H1 (cell line): Measurements from ENCODE around the gene KIF13A. TPM values are rescaled to one million over a fixed set of nuclear protein-coding genes. Genes with fewer than 3 reads are reported as not detected.

ENCODE experiments used
- CTCF ChIA-PET: fragments of 300-600 bp; sonication (Branson Sonifier 250); formaldehyde crosslinking; loops from one replicate; lab custom pipeline; 2021; ENCODE audit not compliant: partially characterized antibody; lab: Charles Lee
- POLR2A ChIA-PET: fragments of 300-600 bp; sonication (Branson Sonifier 250); formaldehyde crosslinking; loops from one replicate; lab custom pipeline; 2021; ENCODE audit warnings: inconsistent platforms; ENCODE audit not compliant: partially characterized antibody; lab: Charles Lee
- DNase-seq, 2 experiments: peaks; one replicate each; pipeline versions ENCODE4 v3.0.0 to v3.0.0-alpha.2; 2010 to 2022; ENCODE audit warnings: low spot score in 2 of 2, low read depth in 1 of 2, mixed read lengths in 1 of 2
- FAIRE-seq: peaks from 2 replicates; lab custom pipeline; 2011; peaks lifted over from hg19 to GRCh38; lab: Jason Lieb, UNC
- H2AFZ ChIP-seq: 2 replicates; pipeline ENCODE4 v1.8.1; 2012; ENCODE audit warnings: low read length, inconsistent platforms
- H2AK5ac ChIP-seq: 2 replicates; pipeline ENCODE4 v1.6.1; 2013; ENCODE audit warnings: low read depth, low read length
- H2BK120ac ChIP-seq: replicated peaks from 2 replicates; pipeline ENCODE3; 2013; ENCODE audit warnings: low read depth, low read length, inconsistent platforms
- H2BK12ac ChIP-seq: 2 replicates; pipeline ENCODE4 v1.6.1; 2013; ENCODE audit warnings: low read depth, low read length
- H2BK15ac ChIP-seq: 2 replicates; pipeline ENCODE4 v1.6.1; 2013; ENCODE audit warnings: low read length
- H2BK20ac ChIP-seq: 2 replicates; pipeline ENCODE4 v1.6.1; 2013; ENCODE audit warnings: low read length
- H2BK5ac ChIP-seq: 2 replicates; pipeline ENCODE4 v1.6.1; 2013; ENCODE audit warnings: low read depth, low read length
- H3K14ac ChIP-seq: 2 replicates; pipeline ENCODE4 v1.6.1; 2013; ENCODE audit warnings: inconsistent platforms; ENCODE audit not compliant: insufficient read length
- H3K18ac ChIP-seq: 2 replicates; pipeline ENCODE4 v1.6.1; 2013; ENCODE audit warnings: low read length; ENCODE audit errors: extremely low read depth
- H3K23ac ChIP-seq: 2 replicates; pipeline ENCODE4 v1.6.1; 2013; ENCODE audit warnings: inconsistent platforms; ENCODE audit not compliant: insufficient read length
- H3K23me2 ChIP-seq: 2 replicates; pipeline ENCODE4 v1.6.1; 2013; ENCODE audit warnings: low read depth, low read length
- H3K27ac ChIP-seq: 2 replicates; pipeline ENCODE4 v1.6.1; 2011; ENCODE audit warnings: low read depth, low read length, inconsistent platforms
- H3K27me3 ChIP-seq, 4 experiments: replicated peaks in 1 of 4; 1 replicate in 1 of 4; 2 replicates in 3 of 4; pipeline versions ENCODE4 v1.6.1 to v1.8.1; 2011 to 2013; ENCODE audit warnings: low read length in 3 of 4, mild to moderate bottlenecking in 3 of 4, inconsistent platforms in 2 of 4, mixed read lengths in 2 of 4, moderate library complexity in 1 of 4; ENCODE audit not compliant: control insufficient read depth in 3 of 4, insufficient read depth in 3 of 4; ENCODE audit errors: extremely low read depth in 1 of 4
- H3K36me3 ChIP-seq, 4 experiments: 2 replicates each; pipeline versions ENCODE4 v1.6.1 to v1.8.1; 2011 to 2013; ENCODE audit warnings: mild to moderate bottlenecking in 4 of 4, low read length in 3 of 4, moderate library complexity in 2 of 4, control low read depth in 1 of 4, inconsistent platforms in 1 of 4; ENCODE audit not compliant: insufficient read depth in 4 of 4, control insufficient read depth in 2 of 4
- H3K4ac ChIP-seq: replicated peaks from 2 replicates; pipeline ENCODE3; 2013; ENCODE audit warnings: low read length, low read depth, mixed read lengths, inconsistent platforms; ENCODE audit not compliant: insufficient read length
- H3K4me1 ChIP-seq, 4 experiments: replicated peaks in 1 of 4; 1 replicate in 1 of 4; 2 replicates in 3 of 4; pipeline versions ENCODE4 v1.6.1 to v1.8.1; 2011 to 2013; ENCODE audit warnings: low read length in 3 of 4, inconsistent platforms in 2 of 4, mixed read lengths in 1 of 4; ENCODE audit not compliant: insufficient read depth in 4 of 4, control insufficient read depth in 3 of 4
- H3K4me2 ChIP-seq, 2 experiments: 2 replicates each; pipeline versions ENCODE4 v1.6.1 to v1.8.1; 2011 to 2013; ENCODE audit warnings: low read depth in 2 of 2, low read length in 2 of 2, control low read depth in 1 of 2, inconsistent platforms in 1 of 2, mild to moderate bottlenecking in 1 of 2; ENCODE audit not compliant: insufficient read depth in 1 of 2
- H3K4me3 ChIP-seq, 4 experiments: fragments of 200-600, 300-600 bp in 1 of 4; sonication (generic), shearing (Covaris generic), sonication (Bioruptor Twin) in 1 of 4; 2 replicates each; pipeline versions ENCODE4 v1.5.1 to v1.8.1; 2011 to 2016; ENCODE audit warnings: low read length in 4 of 4, low read depth in 3 of 4, control low read depth in 2 of 4, inconsistent platforms in 2 of 4, mild to moderate bottlenecking in 2 of 4, mixed read lengths in 1 of 4, moderate library complexity in 1 of 4; ENCODE audit not compliant: insufficient read depth in 2 of 4; ENCODE audit errors: extremely low read depth in 1 of 4
- H3K56ac ChIP-seq: replicated peaks from 2 replicates; pipeline ENCODE3; 2013; ENCODE audit warnings: low read depth, mild to moderate bottlenecking, mixed read lengths, low read length, inconsistent platforms; ENCODE audit not compliant: insufficient read length
- H3K79me1 ChIP-seq: 2 replicates; pipeline ENCODE4 v1.6.1; 2013; ENCODE audit warnings: low read depth, low read length, control low read depth
- H3K79me2 ChIP-seq, 2 experiments: 2 replicates each; pipeline versions ENCODE4 v1.6.1 to v1.8.1; 2012 to 2013; ENCODE audit warnings: low read length in 2 of 2, mild to moderate bottlenecking in 2 of 2, inconsistent platforms in 1 of 2; ENCODE audit not compliant: insufficient read depth in 2 of 2, control insufficient read depth in 1 of 2
- H3K9ac ChIP-seq, 4 experiments: replicated peaks in 1 of 4; 1 replicate in 1 of 4; 2 replicates in 3 of 4; pipeline versions ENCODE4 v1.6.1 to v1.8.1; 2011 to 2013; ENCODE audit warnings: low read depth in 3 of 4, low read length in 3 of 4, control low read depth in 2 of 4, mild to moderate bottlenecking in 2 of 4, moderate library complexity in 2 of 4, inconsistent platforms in 1 of 4; ENCODE audit errors: extremely low read depth in 1 of 4
- H3K9me3 ChIP-seq, 2 experiments: 2 replicates each; pipeline versions ENCODE4 v1.6.1 to v1.8.1; 2012 to 2013; ENCODE audit warnings: mild to moderate bottlenecking in 2 of 2, moderate library complexity in 2 of 2, control low read depth in 1 of 2, inconsistent platforms in 1 of 2, low read depth in 1 of 2, low read length in 1 of 2, mixed read lengths in 1 of 2; ENCODE audit not compliant: insufficient read depth in 2 of 2
- H4K20me1 ChIP-seq, 2 experiments: replicated peaks in 1 of 2; 2 replicates each; pipeline versions ENCODE3 to v1.8.1; 2011 to 2013; ENCODE audit warnings: inconsistent platforms in 2 of 2, low read length in 2 of 2, mild to moderate bottlenecking in 1 of 2; ENCODE audit not compliant: insufficient read depth in 2 of 2, control insufficient read depth in 1 of 2
- H4K5ac ChIP-seq: 2 replicates; pipeline ENCODE4 v1.6.1; 2013; ENCODE audit warnings: low read length, low read depth, mixed read lengths, inconsistent platforms; ENCODE audit not compliant: insufficient read length
- H4K8ac ChIP-seq: 2 replicates; pipeline ENCODE4 v1.8.0; 2013; ENCODE audit warnings: mild to moderate bottlenecking, moderate library complexity, low read length, inconsistent platforms; ENCODE audit not compliant: insufficient read depth; ENCODE audit errors: extremely low read depth
- H4K91ac ChIP-seq: replicated peaks from 2 replicates; pipeline ENCODE3; 2013; ENCODE audit warnings: low read length, mixed read lengths, inconsistent platforms; ENCODE audit not compliant: insufficient read length
- YY1 ChIP-seq: IDR thresholded peaks from 2 replicates; pipeline ENCODE4 v1.6.1; 2011; ENCODE audit warnings: low read depth, mild to moderate bottlenecking, low read length
- WGBS, 2 experiments: shearing (Covaris generic) in 1 of 2; methylation state at CpG; one replicate each; pipeline versions ENCODE4 v1.1.6 to v1.1.7; 2013 to 2015; ENCODE audit warnings: low lambda C conversion rate in 2 of 2, mixed read lengths in 2 of 2, inconsistent platforms in 1 of 2, low coverage in 1 of 2, missing lambda C conversion rate in 1 of 2; ENCODE audit not compliant: insufficient replicate concordance in 2 of 2, insufficient coverage in 1 of 2, insufficient read length in 1 of 2; ENCODE audit errors: extremely low coverage in 1 of 2, missing lambda C conversion rate in 1 of 2; 5-methylcytosine and 5-hydroxymethylcytosine counted together
- polyA plus RNA-seq, 7 experiments: library from polyadenylated mRNA; depleted of rRNA in 3 of 7; stranded (reverse) in 5 of 7; unstranded in 2 of 7; fragments of >200 nt in 5 of 7; fragments of 200-250 nt in 2 of 7; gene quantifications; 1 replicate in 5 of 7; 2 replicates in 1 of 7; 4 replicates in 1 of 7; pipeline versions ENCODE4 v1.2.1 to v1.2.3, GENCODE V29; 2011 to 2013; ENCODE audit warnings: missing spikeins in 2 of 7, mixed read lengths in 2 of 7
- total RNA-seq: library from RNA; stranded (reverse); fragmentation: NEBNext Ultra II Directional; extraction: Animal tissue kit (Norgen Biotek cat#: 25700); gene quantifications from 2 replicates; pipeline ENCODE4 v1.2.1, GENCODE V29; 2021

The KIF13A gene
- total and polyA plus RNA-seq, 2 of the 8 experiments (the other 6 are each of a cell fraction or from before 2014, with no cell fraction given), result 14.7 to 40.8 TPM

DNA sequence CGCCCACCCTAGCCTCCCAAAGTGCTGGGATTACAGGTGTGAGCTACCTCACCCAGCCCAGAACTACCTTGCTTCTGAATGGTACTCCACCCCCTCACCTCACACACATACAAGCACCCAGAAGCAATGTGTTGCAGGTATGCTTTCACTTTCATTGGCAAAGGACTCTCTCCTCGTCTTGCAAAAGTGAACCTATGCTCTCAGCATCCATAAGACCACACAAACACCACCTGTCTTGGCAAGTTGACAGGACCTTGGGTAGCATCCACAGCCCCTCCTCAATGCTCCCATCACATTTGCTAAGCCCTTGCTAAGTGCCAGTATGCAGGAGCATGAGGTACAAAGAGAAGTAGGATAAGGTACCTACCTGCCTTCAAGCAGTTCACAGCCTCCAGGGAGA, 3.7 kb downstream of the KIF13A start:
- DNase-seq, result peak in 1 of 2 experiments; percentile 39
- Histone ChIP-seq H3K56ac (no peak overlapping the region), H3K27me3 (no peaks in the 10 kb centered on the region), H4K8ac (no peak overlapping the region), H3K14ac (no peak overlapping the region), H3K79me1 (0 out of 2 replicates have a peak, but pooled peaks cover 3% of the 10 kb centered on the region), H3K4me2 (peak overlapping the region in 1 of 2 experiments; percentile 35; a peak in 1 of 4 replicates), H3K18ac (no peak overlapping the region), H3K27ac (no peak overlapping the region), H2BK20ac (peak overlapping the region; percentile 25; the same call in 1 of the 2 replicates), H3K9ac (no peak overlapping the region), H2BK120ac (no peak overlapping the region), H3K36me3 (peaks cover 0 to 7% (median 0%) of the 10 kb centered on the region in 4 experiments; a peak in 2 of 8 replicates), H4K5ac (no peak overlapping the region), H3K4me3 (no peak overlapping the region)
- POLR2A ChIA-PET, result no interaction called here
- no peak for TF ChIP-seq YY1
- TF ChIP-seq, all 59 proteins: peak for 0
- Histone ChIP-seq H4K20me1 (peaks cover 4 to 7% of the 10 kb centered on the region in 2 experiments), H2AFZ (no peak overlapping the region), H3K4ac (no peak overlapping the region), H2AK5ac (no peak overlapping the region), H3K4me1 (peaks cover 3 to 18% (median 8%) of the 10 kb centered on the region in 4 experiments), H3K23me2 (peaks cover 11% of the 10 kb centered on the region), H2BK5ac (peak overlapping the region; percentile 45; the same call in 1 of the 2 replicates), H3K79me2 (peaks cover 0 to 76% of the 10 kb centered on the region in 2 experiments; a peak in 3 of 4 replicates), H4K91ac (no peak overlapping the region), H2BK12ac (peak overlapping the region; percentile 41; the same call in 1 of the 2 replicates), H3K23ac (no peak overlapping the region), H2BK15ac (no peak overlapping the region), H3K9me3 (no peaks in the 10 kb centered on the region)
- 90% methylated on average over 2 of the region's 2 CpGs; no CpG with 5 or more reads in 1 of the 2 experiments for WGBS, 2 experiments
- no peak for FAIRE-seq
- CTCF ChIA-PET, result no interaction called here
